Measurements from ENCODE around the gene CHD1.

The CHD1 gene

DNA sequence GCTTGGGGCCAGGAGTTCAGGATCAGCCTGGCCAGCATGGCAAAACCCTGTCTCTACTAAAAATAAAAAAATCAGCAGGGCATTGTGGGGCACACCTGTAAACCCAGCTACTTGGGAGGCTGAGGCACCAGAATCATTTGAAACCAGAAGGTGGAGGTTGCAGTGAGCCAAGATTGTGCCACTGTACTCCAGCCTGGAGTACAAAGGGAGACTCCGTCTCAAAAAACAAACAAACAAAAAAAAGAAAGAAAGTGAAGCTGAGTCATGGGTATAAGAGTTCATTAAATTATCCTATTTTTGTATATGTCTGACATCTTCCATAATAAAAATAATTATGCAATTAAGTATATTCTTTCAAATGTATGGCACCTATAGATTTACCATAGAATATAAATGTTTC lies 37.2 kb downstream of the CHD1 start:
- DNase-seq: no peak

GRCh38 chr5:98880598-98880997 lies 48.2 kb downstream of the CHD1 start:
- DNase-seq: no peak

DNA sequence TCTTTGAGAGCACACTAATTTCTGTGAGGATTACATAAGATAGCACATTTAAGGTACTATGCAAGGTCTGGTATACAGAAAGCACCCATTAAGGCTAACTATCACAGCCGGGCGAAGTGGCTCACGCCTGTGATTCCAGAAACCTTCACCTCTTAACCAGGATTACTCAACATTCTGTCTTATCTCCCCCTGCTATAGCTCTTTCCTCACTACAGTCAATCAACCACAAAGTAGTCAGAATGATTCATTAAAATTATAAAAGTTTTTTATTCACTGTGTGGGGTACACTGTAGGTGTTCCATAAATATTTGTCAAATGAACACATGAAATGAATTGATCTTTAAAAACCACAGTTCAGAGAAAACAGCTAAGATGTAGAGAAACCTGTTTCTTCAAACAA lies 48.7 kb downstream of the CHD1 start:
- DNase-seq: no peak

GRCh38 chr5:98877600-98877999 lies 51.2 kb downstream of the CHD1 start:
- DNase-seq: no peak

DNA sequence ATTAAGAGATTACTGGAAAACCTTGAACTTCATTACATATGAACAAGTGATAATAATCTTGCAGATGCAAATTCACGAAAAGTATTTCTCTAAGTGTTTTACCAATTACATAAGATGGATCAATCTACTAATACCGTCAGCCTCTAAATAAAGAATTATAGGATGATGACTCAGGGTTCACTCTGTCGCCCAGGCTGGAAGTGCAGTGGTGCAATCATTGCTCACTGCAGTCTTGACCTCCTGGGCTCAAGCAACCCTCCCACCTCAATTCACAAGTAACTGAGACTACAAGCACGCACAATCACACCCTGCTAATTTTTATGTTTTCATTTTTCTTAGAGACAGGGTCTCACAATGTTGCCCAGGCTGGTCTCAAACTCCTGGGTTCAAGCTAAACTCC lies 56.1 kb downstream of the CHD1 start:
- DNase-seq: no peak

DNA sequence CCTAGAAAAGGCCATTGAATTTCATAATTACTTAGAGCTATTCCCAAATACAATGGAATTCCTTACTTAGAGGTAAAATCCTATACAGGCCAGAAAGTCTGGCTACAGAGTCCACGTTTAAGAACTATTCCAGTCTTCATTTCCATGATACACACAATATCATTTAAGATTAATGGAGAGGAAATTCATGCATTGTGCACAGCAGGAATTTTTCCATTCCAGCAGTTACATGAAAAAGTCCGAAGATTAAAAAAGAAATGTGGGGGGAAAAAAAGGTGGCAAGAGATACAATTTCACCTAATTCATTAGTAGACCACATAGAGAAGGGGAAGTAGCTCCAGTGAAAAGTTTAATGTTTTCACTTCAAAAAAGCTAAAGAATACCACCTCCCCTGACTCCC lies 63.1 kb downstream of the CHD1 start:
- no peak for DNase-seq

DNA sequence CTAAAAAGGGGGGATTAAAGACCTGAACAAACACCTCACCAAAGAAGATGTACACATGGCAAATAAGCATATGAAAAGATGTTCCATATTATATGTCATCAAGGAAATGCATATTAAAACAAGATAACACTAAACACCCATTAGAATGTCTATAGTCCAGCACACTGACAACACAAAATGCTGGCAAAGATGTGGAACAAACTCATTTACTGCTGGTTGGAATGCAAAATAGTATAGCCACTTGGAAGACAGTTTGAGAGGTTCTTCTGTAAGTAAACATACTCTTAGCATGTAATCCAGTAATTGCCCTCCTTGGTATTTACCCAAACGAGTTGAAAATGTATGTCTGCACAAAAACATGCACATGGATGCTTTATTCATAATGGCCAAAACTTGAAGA lies 81.8 kb downstream of the CHD1 start:
- DNase-seq: no peak

GRCh38 chr5:98846520-98846919 lies 82.3 kb downstream of the CHD1 start:
- DNase-seq: no peak

DNA sequence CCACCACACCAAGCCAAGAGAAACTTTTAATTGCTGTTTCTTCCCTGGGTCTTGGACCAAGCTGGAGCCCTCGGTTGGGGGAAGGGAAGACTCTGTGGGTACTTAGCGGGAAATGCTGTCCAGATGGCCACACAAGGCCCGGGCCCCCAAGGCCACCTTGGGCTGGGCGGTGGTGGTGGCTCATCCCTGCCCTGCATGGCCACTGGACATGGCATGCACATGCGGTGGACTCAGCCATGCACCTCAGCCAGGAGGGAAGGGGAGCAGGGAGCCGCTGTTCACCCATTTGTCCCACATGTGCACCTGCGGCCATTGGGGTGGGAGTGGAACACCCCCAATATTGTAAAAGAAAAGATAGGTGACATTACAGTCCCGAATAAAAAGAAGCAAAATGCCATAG lies 82.9 kb downstream of the CHD1 start:
- DNase-seq: no peak

DNA sequence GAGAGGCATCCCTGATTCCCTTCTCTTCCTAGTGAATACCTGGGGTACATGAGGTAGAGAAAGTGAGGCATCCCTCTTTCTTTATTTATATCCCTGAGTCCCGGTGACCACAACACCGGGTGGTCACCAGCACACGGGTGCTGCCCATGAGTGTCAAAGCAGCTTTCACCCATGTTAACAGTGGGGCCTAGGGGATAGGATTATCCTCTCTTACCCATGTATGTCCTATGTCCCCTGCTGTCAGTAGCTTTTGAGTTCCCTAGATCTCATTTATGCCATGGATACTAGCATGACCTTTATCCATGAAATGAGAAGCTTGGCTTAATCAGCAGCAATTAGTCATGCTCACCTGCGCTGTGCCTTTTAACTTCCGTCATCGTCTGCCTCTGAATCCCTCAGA lies 83.9 kb downstream of the CHD1 start:
- DNase-seq: no peak

DNA sequence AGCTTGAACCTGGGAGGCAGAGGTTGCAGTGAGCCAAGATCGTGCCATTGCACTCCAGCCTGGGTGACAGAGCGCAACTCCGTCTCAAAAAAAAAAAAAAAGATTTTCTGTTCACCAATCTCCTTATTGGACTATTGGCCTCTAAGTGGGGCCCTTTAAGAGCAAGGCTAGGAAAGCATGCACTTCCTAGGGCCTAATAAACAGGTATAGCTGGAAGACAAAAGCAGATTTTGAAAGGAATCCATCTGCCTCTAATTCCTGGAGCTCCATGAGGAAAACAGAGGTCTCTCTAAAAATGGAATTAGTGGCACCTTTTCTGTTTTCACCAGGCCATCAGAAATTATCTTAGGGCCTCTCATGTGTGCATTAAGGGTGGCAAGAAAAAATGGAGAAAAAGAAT lies 85.3 kb downstream of the CHD1 start:
- DNase-seq: no peak

DNA sequence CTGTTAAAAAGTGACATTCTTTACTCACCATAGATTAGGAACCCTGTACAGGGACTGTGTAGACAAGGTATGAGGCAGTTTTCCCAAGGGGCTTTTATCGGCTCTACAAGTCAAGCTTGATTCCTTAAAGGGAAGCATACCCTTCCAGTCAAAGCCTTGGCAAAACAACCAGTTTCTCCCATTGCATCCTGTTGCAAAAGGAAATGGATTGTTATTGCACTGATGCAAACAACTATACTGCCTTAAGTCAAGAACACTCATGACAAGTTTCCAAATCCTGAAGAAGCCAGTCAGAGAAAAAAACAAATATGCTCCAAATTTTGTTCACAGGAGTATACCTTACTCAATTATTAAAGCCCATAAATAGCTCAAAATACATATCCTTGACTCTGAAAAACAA lies 87.9 kb downstream of the CHD1 start:
- no peak for DNase-seq

DNA sequence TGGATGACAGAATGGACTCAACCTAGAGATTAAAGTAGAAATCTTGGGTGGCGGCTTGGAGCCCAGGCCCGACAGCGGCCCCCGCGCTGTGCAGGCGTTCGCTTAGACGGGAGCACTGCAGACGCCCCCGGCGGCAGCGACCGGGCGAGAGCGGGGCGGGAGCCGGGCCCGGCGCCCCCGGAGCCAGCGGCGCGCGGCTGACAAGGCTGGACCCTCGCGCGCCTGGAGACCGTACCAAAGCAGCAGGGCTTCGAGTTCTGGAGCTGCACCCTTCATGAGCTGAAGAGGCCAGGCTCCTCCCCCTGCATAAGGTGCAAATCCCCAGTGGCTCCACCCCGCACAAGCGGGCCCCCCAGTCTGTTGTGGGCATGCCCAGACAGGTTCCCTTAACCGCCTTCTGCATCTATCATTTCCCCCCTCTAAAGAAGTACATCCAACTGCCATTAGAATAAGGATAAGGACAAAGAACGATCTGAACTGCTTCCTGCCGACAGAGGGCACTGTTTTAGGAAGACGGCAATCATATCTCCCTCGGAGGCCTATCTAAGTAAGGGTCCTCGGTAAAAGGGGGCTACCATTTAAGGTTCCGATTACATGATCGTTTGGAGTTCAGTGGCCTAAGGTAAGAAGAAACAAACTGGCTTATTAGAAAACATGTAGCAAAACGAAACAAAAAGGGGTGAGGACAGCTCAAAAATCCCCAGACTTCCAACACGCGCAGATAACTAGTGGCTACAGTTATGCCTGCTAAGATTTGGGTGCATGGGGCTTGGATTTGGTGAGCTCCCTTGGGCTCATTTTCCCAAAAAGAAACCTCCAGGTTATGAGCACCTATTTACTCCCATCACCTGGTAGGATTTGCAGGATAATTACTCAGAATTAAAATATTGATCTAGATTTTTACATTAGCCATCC lies 89.1 kb downstream of the CHD1 start:
- no peak for DNase-seq

DNA sequence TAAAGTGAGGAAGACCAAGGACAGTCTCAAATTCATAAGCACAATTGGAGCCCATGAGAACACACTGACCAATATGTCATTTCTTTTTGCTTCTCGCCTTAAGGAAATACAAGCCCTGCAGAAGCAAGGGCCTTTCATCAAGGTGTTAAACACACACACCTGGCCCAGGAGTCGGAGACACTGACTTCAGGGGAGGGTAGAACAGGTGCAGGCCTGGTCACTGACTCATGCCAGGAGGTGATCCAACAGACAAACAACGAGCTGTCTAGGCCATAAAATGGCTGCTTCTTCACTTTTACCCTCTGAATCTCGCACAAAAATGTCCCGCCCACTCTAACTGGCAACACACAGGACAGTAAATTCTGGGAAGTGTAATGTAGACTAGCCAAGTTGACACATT lies 92.6 kb downstream of the CHD1 start:
- DNase-seq: no peak

- DNase-seq: no peak
Measured at GRCh38 chr5:98827588-98828284, 101.1 kb downstream of the CHD1 start.

DNA sequence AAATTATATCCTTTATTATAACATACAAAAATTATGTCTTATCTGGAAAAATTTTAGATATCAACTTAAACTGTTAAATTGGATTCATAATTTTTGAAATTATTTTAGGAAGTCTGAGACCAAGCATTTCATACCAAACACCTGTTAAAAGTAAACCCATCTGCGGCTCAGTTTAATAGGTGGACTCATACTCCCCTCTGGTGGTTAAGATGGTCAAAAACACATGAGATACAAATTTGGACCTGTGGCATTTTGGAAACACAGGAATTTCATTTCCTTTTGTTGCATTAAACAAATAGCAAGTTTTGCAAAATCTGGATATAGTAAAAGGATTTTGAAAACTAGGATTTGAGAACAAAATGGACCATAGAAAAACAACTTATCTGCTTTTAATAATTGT lies 101.6 kb downstream of the CHD1 start:
- no peak for DNase-seq

DNA sequence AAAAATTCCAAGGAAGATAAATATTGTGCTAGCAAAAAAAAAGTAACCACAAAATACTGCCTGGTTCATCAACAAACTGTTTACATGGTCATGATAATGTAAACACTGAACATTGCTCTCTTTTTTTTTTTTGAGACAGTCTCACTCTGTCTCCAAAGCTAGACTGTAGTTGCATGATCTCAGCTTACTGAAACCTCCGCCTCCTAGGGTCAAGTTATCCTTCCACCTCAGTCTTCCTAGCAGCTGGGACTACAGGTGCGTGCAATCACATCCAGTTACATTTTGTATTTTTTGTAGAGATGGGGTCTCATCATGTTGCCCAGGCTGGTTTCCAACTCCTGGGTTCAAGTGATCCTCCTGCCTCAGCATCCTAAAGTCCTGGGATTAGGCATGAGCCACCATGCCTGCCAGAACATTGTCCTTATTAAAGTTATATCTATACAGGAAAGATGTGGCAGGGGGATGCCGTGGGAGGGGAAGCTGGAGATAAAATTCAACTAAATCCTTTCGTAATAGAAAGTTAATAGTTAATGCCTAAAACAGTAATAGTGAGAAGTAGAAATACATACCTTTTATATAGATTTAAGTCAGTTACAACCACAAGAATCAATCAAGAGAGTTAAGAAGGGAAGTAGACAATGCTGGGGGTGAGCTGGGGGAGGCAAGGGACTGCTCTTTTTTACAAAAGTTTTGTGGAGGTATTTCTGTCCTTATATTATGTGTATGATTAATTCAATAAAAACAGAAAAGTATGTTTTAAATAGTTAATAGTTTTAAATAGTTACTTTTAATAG lies 103.0 kb downstream of the CHD1 start:
- no peak for DNase-seq

DNA sequence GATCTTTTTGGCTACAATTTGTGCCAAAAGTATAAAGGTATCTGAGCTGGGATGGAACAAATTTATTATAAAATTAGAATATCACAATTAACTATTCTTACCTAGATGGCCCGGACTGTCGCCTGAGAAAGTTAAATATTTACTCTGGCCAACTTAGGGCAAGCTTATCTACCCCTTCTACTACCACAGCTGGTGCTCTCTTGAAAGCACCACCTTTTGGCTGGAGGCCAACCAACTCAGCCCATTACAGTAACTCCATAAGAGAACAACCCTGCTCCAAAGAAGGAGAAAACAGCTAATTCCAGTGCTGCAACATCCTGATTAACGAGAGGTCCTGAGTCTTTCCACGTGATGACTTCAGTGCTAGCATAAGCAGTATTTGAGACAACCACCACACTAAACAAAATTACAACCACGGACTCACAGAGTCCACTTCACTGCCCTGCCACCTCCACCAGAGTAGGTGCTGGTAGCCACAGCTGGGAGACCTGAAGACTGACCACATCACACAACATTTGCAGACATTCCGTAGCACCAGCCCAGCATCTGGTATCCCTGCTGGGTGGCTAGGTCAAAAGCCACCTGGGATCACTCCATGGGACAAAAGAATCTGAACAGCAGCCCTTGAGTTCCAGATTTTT lies 112.1 kb downstream of the CHD1 start:
- DNase-seq: no peak

- DNase-seq: no peak
Measured at GRCh38 chr5:98813755-98814154, 115.1 kb downstream of the CHD1 start.

DNA sequence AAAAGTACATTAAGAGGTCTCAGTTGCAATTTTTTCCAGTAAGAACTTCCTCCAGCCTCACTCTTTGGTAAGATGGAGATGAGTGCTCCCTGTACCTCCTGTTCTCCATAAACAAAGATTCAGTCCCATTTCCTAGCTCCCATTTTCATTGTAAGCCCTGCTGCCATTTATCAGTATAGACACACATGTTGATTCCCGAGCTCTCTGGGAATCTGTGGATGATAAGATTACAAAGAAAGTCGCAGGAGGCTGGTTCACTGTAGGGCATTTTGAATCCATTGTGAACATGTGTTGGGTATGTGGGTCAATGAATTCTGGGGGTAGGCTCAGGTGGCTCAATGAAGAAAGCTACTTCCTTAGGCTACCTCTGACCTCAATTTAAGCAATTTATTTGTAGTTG lies 118.6 kb downstream of the CHD1 start:
- DNase-seq: no peak

DNA sequence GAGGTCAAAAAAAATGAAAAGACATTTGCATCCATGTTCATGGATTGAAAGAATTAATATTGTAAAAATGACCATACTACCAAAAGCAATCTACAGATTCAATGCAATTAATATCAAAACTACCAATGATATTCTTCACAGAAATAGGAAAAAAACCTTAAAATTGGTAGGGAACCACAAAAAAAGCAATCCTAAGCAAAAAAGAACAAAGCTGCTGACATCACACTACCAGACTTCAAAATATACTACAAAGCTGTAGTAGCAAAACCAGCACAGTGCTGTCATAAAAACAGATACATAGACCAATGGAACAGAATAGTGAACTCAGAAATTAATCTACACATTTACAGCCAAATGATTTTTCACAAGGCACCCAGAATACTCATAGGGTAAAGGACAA lies 121.0 kb downstream of the CHD1 start:
- DNase-seq: no peak

- DNase-seq: no peak
Measured at GRCh38 chr5:98805070-98805469, 123.7 kb downstream of the CHD1 start.

GRCh38 chr5:98804066-98804465 lies 124.7 kb downstream of the CHD1 start:
- DNase-seq: no peak
